H1 (cell line): ENCODE measurements around the gene P3H4. TPM values are rescaled to one million over a fixed set of nuclear protein-coding genes. Genes with fewer than 3 reads are reported as not detected.

Source experiments
- CTCF ChIA-PET: fragments of 300-600 bp; sonication (Branson Sonifier 250); formaldehyde crosslinking; loops from one replicate; lab custom pipeline; 2021; ENCODE audit not compliant: partially characterized antibody; lab: Charles Lee
- POLR2A ChIA-PET: fragments of 300-600 bp; sonication (Branson Sonifier 250); formaldehyde crosslinking; loops from one replicate; lab custom pipeline; 2021; ENCODE audit warnings: inconsistent platforms; ENCODE audit not compliant: partially characterized antibody; lab: Charles Lee
- DNase-seq, 2 experiments: peaks; one replicate each; pipeline versions ENCODE4 v3.0.0 to v3.0.0-alpha.2; 2010 to 2022; ENCODE audit warnings: low spot score in 2 of 2, low read depth in 1 of 2, mixed read lengths in 1 of 2
- FAIRE-seq: peaks from 2 replicates; lab custom pipeline; 2011; peaks lifted over from hg19 to GRCh38; lab: Jason Lieb, UNC
- H2AFZ ChIP-seq: 2 replicates; pipeline ENCODE4 v1.8.1; 2012; ENCODE audit warnings: low read length, inconsistent platforms
- H2AK5ac ChIP-seq: 2 replicates; pipeline ENCODE4 v1.6.1; 2013; ENCODE audit warnings: low read depth, low read length
- H2BK120ac ChIP-seq: replicated peaks from 2 replicates; pipeline ENCODE3; 2013; ENCODE audit warnings: low read depth, low read length, inconsistent platforms
- H2BK12ac ChIP-seq: 2 replicates; pipeline ENCODE4 v1.6.1; 2013; ENCODE audit warnings: low read depth, low read length
- H2BK15ac ChIP-seq: 2 replicates; pipeline ENCODE4 v1.6.1; 2013; ENCODE audit warnings: low read length
- H2BK20ac ChIP-seq: 2 replicates; pipeline ENCODE4 v1.6.1; 2013; ENCODE audit warnings: low read length
- H2BK5ac ChIP-seq: 2 replicates; pipeline ENCODE4 v1.6.1; 2013; ENCODE audit warnings: low read depth, low read length
- H3K14ac ChIP-seq: 2 replicates; pipeline ENCODE4 v1.6.1; 2013; ENCODE audit warnings: inconsistent platforms; ENCODE audit not compliant: insufficient read length
- H3K18ac ChIP-seq: 2 replicates; pipeline ENCODE4 v1.6.1; 2013; ENCODE audit warnings: low read length; ENCODE audit errors: extremely low read depth
- H3K23ac ChIP-seq: 2 replicates; pipeline ENCODE4 v1.6.1; 2013; ENCODE audit warnings: inconsistent platforms; ENCODE audit not compliant: insufficient read length
- H3K23me2 ChIP-seq: 2 replicates; pipeline ENCODE4 v1.6.1; 2013; ENCODE audit warnings: low read depth, low read length
- H3K27ac ChIP-seq: 2 replicates; pipeline ENCODE4 v1.6.1; 2011; ENCODE audit warnings: low read depth, low read length, inconsistent platforms
- H3K27me3 ChIP-seq, 4 experiments: replicated peaks in 1 of 4; 1 replicate in 1 of 4; 2 replicates in 3 of 4; pipeline versions ENCODE4 v1.6.1 to v1.8.1; 2011 to 2013; ENCODE audit warnings: low read length in 3 of 4, mild to moderate bottlenecking in 3 of 4, inconsistent platforms in 2 of 4, mixed read lengths in 2 of 4, moderate library complexity in 1 of 4; ENCODE audit not compliant: control insufficient read depth in 3 of 4, insufficient read depth in 3 of 4; ENCODE audit errors: extremely low read depth in 1 of 4
- H3K36me3 ChIP-seq, 4 experiments: 2 replicates each; pipeline versions ENCODE4 v1.6.1 to v1.8.1; 2011 to 2013; ENCODE audit warnings: mild to moderate bottlenecking in 4 of 4, low read length in 3 of 4, moderate library complexity in 2 of 4, control low read depth in 1 of 4, inconsistent platforms in 1 of 4; ENCODE audit not compliant: insufficient read depth in 4 of 4, control insufficient read depth in 2 of 4
- H3K4ac ChIP-seq: replicated peaks from 2 replicates; pipeline ENCODE3; 2013; ENCODE audit warnings: low read length, low read depth, mixed read lengths, inconsistent platforms; ENCODE audit not compliant: insufficient read length
- H3K4me1 ChIP-seq, 4 experiments: replicated peaks in 1 of 4; 1 replicate in 1 of 4; 2 replicates in 3 of 4; pipeline versions ENCODE4 v1.6.1 to v1.8.1; 2011 to 2013; ENCODE audit warnings: low read length in 3 of 4, inconsistent platforms in 2 of 4, mixed read lengths in 1 of 4; ENCODE audit not compliant: insufficient read depth in 4 of 4, control insufficient read depth in 3 of 4
- H3K4me2 ChIP-seq, 2 experiments: 2 replicates each; pipeline versions ENCODE4 v1.6.1 to v1.8.1; 2011 to 2013; ENCODE audit warnings: low read depth in 2 of 2, low read length in 2 of 2, control low read depth in 1 of 2, inconsistent platforms in 1 of 2, mild to moderate bottlenecking in 1 of 2; ENCODE audit not compliant: insufficient read depth in 1 of 2
- H3K4me3 ChIP-seq, 4 experiments: fragments of 200-600, 300-600 bp in 1 of 4; sonication (generic), shearing (Covaris generic), sonication (Bioruptor Twin) in 1 of 4; 2 replicates each; pipeline versions ENCODE4 v1.5.1 to v1.8.1; 2011 to 2016; ENCODE audit warnings: low read length in 4 of 4, low read depth in 3 of 4, control low read depth in 2 of 4, inconsistent platforms in 2 of 4, mild to moderate bottlenecking in 2 of 4, mixed read lengths in 1 of 4, moderate library complexity in 1 of 4; ENCODE audit not compliant: insufficient read depth in 2 of 4; ENCODE audit errors: extremely low read depth in 1 of 4
- H3K56ac ChIP-seq: replicated peaks from 2 replicates; pipeline ENCODE3; 2013; ENCODE audit warnings: low read depth, mild to moderate bottlenecking, mixed read lengths, low read length, inconsistent platforms; ENCODE audit not compliant: insufficient read length
- H3K79me1 ChIP-seq: 2 replicates; pipeline ENCODE4 v1.6.1; 2013; ENCODE audit warnings: low read depth, low read length, control low read depth
- H3K79me2 ChIP-seq, 2 experiments: 2 replicates each; pipeline versions ENCODE4 v1.6.1 to v1.8.1; 2012 to 2013; ENCODE audit warnings: low read length in 2 of 2, mild to moderate bottlenecking in 2 of 2, inconsistent platforms in 1 of 2; ENCODE audit not compliant: insufficient read depth in 2 of 2, control insufficient read depth in 1 of 2
- H3K9ac ChIP-seq, 4 experiments: replicated peaks in 1 of 4; 1 replicate in 1 of 4; 2 replicates in 3 of 4; pipeline versions ENCODE4 v1.6.1 to v1.8.1; 2011 to 2013; ENCODE audit warnings: low read depth in 3 of 4, low read length in 3 of 4, control low read depth in 2 of 4, mild to moderate bottlenecking in 2 of 4, moderate library complexity in 2 of 4, inconsistent platforms in 1 of 4; ENCODE audit errors: extremely low read depth in 1 of 4
- H3K9me3 ChIP-seq, 2 experiments: 2 replicates each; pipeline versions ENCODE4 v1.6.1 to v1.8.1; 2012 to 2013; ENCODE audit warnings: mild to moderate bottlenecking in 2 of 2, moderate library complexity in 2 of 2, control low read depth in 1 of 2, inconsistent platforms in 1 of 2, low read depth in 1 of 2, low read length in 1 of 2, mixed read lengths in 1 of 2; ENCODE audit not compliant: insufficient read depth in 2 of 2
- H4K20me1 ChIP-seq, 2 experiments: replicated peaks in 1 of 2; 2 replicates each; pipeline versions ENCODE3 to v1.8.1; 2011 to 2013; ENCODE audit warnings: inconsistent platforms in 2 of 2, low read length in 2 of 2, mild to moderate bottlenecking in 1 of 2; ENCODE audit not compliant: insufficient read depth in 2 of 2, control insufficient read depth in 1 of 2
- H4K5ac ChIP-seq: 2 replicates; pipeline ENCODE4 v1.6.1; 2013; ENCODE audit warnings: low read length, low read depth, mixed read lengths, inconsistent platforms; ENCODE audit not compliant: insufficient read length
- H4K8ac ChIP-seq: 2 replicates; pipeline ENCODE4 v1.8.0; 2013; ENCODE audit warnings: mild to moderate bottlenecking, moderate library complexity, low read length, inconsistent platforms; ENCODE audit not compliant: insufficient read depth; ENCODE audit errors: extremely low read depth
- H4K91ac ChIP-seq: replicated peaks from 2 replicates; pipeline ENCODE3; 2013; ENCODE audit warnings: low read length, mixed read lengths, inconsistent platforms; ENCODE audit not compliant: insufficient read length
- BACH1 ChIP-seq: IDR thresholded peaks from 2 replicates; pipeline ENCODE4 v1.6.1; 2012; ENCODE audit warnings: low read length, improper control_type of control experiment
- BCL11A ChIP-seq, 2 experiments: IDR thresholded peaks; one replicate each; pipeline ENCODE4 v1.6.1; 2011; ENCODE audit warnings: low read depth in 2 of 2, low read length in 2 of 2, mild to moderate bottlenecking in 2 of 2
- EP300 ChIP-seq, 2 experiments: IDR thresholded peaks; 1 replicate in 1 of 2; 2 replicates in 1 of 2; pipeline ENCODE4 v1.6.1; 2011 to 2012; ENCODE audit warnings: low read depth in 2 of 2, low read length in 2 of 2, mild to moderate bottlenecking in 2 of 2, borderline replicate concordance in 1 of 2, inconsistent platforms in 1 of 2, moderate library complexity in 1 of 2
- GTF2F1 ChIP-seq: IDR thresholded peaks from 2 replicates; pipeline ENCODE4 v1.6.1; 2012; ENCODE audit warnings: low read depth, low read length, improper control_type of control experiment, borderline replicate concordance
- JUND ChIP-seq: IDR thresholded peaks from 2 replicates; pipeline ENCODE4 v1.6.1; 2011; ENCODE audit warnings: mild to moderate bottlenecking, improper control_type of control experiment, low read length
- SIN3A ChIP-seq, 2 experiments: IDR thresholded peaks in 1 of 2; conservative IDR thresholded peaks in 1 of 2; 2 replicates each; pipeline ENCODE4 v1.6.1; 2011 to 2012; ENCODE audit warnings: low read length in 2 of 2, improper control_type of control experiment in 1 of 2, low read depth in 1 of 2, mild to moderate bottlenecking in 1 of 2
- TEAD4 ChIP-seq: IDR thresholded peaks from 2 replicates; pipeline ENCODE4 v1.6.1; 2012; ENCODE audit warnings: low read depth, low read length, inconsistent platforms, mixed read lengths
- WGBS, 2 experiments: shearing (Covaris generic) in 1 of 2; methylation state at CpG; one replicate each; pipeline versions ENCODE4 v1.1.6 to v1.1.7; 2013 to 2015; ENCODE audit warnings: low lambda C conversion rate in 2 of 2, mixed read lengths in 2 of 2, inconsistent platforms in 1 of 2, low coverage in 1 of 2, missing lambda C conversion rate in 1 of 2; ENCODE audit not compliant: insufficient replicate concordance in 2 of 2, insufficient coverage in 1 of 2, insufficient read length in 1 of 2; ENCODE audit errors: extremely low coverage in 1 of 2, missing lambda C conversion rate in 1 of 2; 5-methylcytosine and 5-hydroxymethylcytosine counted together
- polyA plus RNA-seq, 7 experiments: library from polyadenylated mRNA; depleted of rRNA in 3 of 7; stranded (reverse) in 5 of 7; unstranded in 2 of 7; fragments of >200 nt in 5 of 7; fragments of 200-250 nt in 2 of 7; gene quantifications; 1 replicate in 5 of 7; 2 replicates in 1 of 7; 4 replicates in 1 of 7; pipeline versions ENCODE4 v1.2.1 to v1.2.3, GENCODE V29; 2011 to 2013; ENCODE audit warnings: missing spikeins in 2 of 7, mixed read lengths in 2 of 7
- total RNA-seq: library from RNA; stranded (reverse); fragmentation: NEBNext Ultra II Directional; extraction: Animal tissue kit (Norgen Biotek cat#: 25700); gene quantifications from 2 replicates; pipeline ENCODE4 v1.2.1, GENCODE V29; 2021
- TF ChIP-seq, protein P1 (sequence below), 3 experiments: IDR thresholded peaks; 1 replicate in 2 of 3; 2 replicates in 1 of 3; pipeline versions ENCODE4 v1.5.1 to v1.6.1; 2011; ENCODE audit warnings: low read length in 3 of 3, mild to moderate bottlenecking in 3 of 3, inconsistent platforms in 2 of 3, low read depth in 1 of 3, moderate library complexity in 1 of 3; ENCODE audit not compliant: insufficient read depth in 1 of 3; ENCODE audit errors: control extremely low read depth in 1 of 3
- TF ChIP-seq, protein P2 (sequence below): IDR thresholded peaks from 2 replicates; pipeline ENCODE4 v1.6.1; 2011; ENCODE audit warnings: low read depth, mild to moderate bottlenecking, low read length; ENCODE audit not compliant: insufficient read depth

Gene P3H4
- total and polyA plus RNA-seq, 2 of the 8 experiments (the other 6 are each of a cell fraction or from before 2014, with no cell fraction given): 23.4 to 26.7 TPM

DNA sequence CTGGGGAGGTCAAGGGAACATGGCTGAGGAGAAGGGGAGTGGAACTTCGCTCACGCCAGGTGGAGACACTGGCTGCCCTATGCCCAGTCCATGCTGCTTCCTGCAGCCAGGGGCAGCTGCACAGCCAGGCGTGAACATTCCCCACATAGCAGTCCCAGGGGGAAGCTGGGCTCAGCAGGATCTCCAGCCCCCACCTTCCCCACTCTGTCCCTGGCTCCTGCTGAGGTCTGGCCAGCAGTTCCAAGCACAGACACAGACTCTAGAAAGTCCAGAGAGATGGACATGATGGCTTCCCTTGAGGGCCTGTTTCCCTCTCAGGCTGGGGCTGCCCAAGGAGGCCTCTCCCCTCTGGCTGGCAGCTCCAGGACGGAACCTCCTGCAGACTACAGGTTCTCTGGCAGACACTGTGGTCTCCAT, 34.6 kb downstream of the P3H4 start:
- WGBS, 2 experiments: 77% methylated on average over 4 of the region's 4 CpGs; no CpG with 5 or more reads in 1 of the 2 experiments
- no peak overlapping the region for H2BK120ac ChIP-seq
- no peak for FAIRE-seq
- H2BK15ac ChIP-seq: no peak overlapping the region
- 0 out of 2 replicates have a peak overlapping the region, but pooled peaks have one; percentile 13 for H3K18ac ChIP-seq
- no peak overlapping the region for H3K4me3 ChIP-seq
- H3K27me3 ChIP-seq: no peaks in the 10 kb centered on the region
- peaks cover 17% of the 10 kb centered on the region for H3K79me1 ChIP-seq
- H3K36me3 ChIP-seq: no peaks in the 10 kb centered on the region
- CTCF ChIA-PET: interaction anchor here (0.7 to 6.8 kb wide), 7 partner anchors 9 to 39 kb away, joined by 3 to 55 read pairs (median 6); partner anchors contain the start of gene JUP
- no peak overlapping the region for H2AK5ac ChIP-seq
- peak overlapping the region; percentile 23; the same call in 1 of the 2 replicates for H4K8ac ChIP-seq
- H4K20me1 ChIP-seq: peaks cover 6 to 19% of the 10 kb centered on the region in 2 experiments
- H3K4ac ChIP-seq: peak overlapping the region; percentile 20
- no peak overlapping the region for H3K4me2 ChIP-seq
- peak overlapping the region; percentile 72 for H4K91ac ChIP-seq
- no peak overlapping the region for H3K14ac ChIP-seq
- peaks cover 0 to 51% (median 29%) of the 10 kb centered on the region in 4 experiments; a peak in 6 of 7 replicates for H3K4me1 ChIP-seq
- H3K27ac ChIP-seq: no peak overlapping the region
- H3K9ac ChIP-seq: no peak overlapping the region
- H2BK12ac ChIP-seq: peak overlapping the region; percentile 88; the same call in 1 of the 2 replicates
- no peaks in the 10 kb centered on the region for H3K9me3 ChIP-seq
- POLR2A ChIA-PET: interaction anchor here (0.7 to 7.5 kb wide), 13 partner anchors 8 to 347 kb away, joined by 3 to 83 read pairs (median 4); partner anchors contain the start of genes HAP1, JUP and ODAD4
- peak overlapping the region; percentile 10 for H2BK5ac ChIP-seq
- H3K79me2 ChIP-seq: peaks cover 0 to 60% of the 10 kb centered on the region in 2 experiments; a peak in 3 of 4 replicates
- peak overlapping the region; percentile 56 for H3K56ac ChIP-seq
- H2AFZ ChIP-seq: no peak overlapping the region
- no peaks in the 10 kb centered on the region for H3K23me2 ChIP-seq
- peak in 1 of 2 experiments; percentile 56 for DNase-seq
- H2BK20ac ChIP-seq: 0 out of 2 replicates have a peak overlapping the region, but pooled peaks have one; percentile 75
- no peak overlapping the region for H4K5ac ChIP-seq
- no peak overlapping the region for H3K23ac ChIP-seq
- TF ChIP-seq TEAD4 (peak; percentile 90), BACH1 (no peak), GTF2F1 (no peak), EP300 (IDR thresholded peaks at IDR 0.05; ENCODE audit: borderline replicate concordance in 1 of 2, low read depth in 2 of 2, low read length in 2 of 2) (no peak), JUND (no peak), SIN3A (conservative IDR thresholded peaks at IDR 0.05 in 1 of 2, IDR thresholded peaks at IDR 0.05 in 1 of 2; ENCODE audit: low read depth in 1 of 2, low read length in 2 of 2) (no peak), BCL11A (IDR thresholded peaks at IDR 0.05; ENCODE audit: low read depth in 2 of 2, low read length in 2 of 2) (no peak)
- TF ChIP-seq, protein P1, sequence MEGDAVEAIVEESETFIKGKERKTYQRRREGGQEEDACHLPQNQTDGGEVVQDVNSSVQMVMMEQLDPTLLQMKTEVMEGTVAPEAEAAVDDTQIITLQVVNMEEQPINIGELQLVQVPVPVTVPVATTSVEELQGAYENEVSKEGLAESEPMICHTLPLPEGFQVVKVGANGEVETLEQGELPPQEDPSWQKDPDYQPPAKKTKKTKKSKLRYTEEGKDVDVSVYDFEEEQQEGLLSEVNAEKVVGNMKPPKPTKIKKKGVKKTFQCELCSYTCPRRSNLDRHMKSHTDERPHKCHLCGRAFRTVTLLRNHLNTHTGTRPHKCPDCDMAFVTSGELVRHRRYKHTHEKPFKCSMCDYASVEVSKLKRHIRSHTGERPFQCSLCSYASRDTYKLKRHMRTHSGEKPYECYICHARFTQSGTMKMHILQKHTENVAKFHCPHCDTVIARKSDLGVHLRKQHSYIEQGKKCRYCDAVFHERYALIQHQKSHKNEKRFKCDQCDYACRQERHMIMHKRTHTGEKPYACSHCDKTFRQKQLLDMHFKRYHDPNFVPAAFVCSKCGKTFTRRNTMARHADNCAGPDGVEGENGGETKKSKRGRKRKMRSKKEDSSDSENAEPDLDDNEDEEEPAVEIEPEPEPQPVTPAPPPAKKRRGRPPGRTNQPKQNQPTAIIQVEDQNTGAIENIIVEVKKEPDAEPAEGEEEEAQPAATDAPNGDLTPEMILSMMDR (IDR thresholded peaks at IDR 0.05; ENCODE audit: control extremely low read depth in 1 of 3, insufficient read depth in 1 of 3, low read depth in 1 of 3, low read length in 3 of 3): peak; percentile 19 to 51 (median 21)
- TF ChIP-seq, protein P2, sequence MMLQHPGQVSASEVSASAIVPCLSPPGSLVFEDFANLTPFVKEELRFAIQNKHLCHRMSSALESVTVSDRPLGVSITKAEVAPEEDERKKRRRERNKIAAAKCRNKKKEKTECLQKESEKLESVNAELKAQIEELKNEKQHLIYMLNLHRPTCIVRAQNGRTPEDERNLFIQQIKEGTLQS: no peak
